Activated T-helper 17 cell treated with anti-CD3 and anti-CD28 coated beads, Interleukin-2, amount 50 U/mL, for 72 hours (primary cell): ENCODE results near the gene PLA2G7. TPM values are rescaled to one million over a fixed set of nuclear protein-coding genes. Genes with fewer than 3 reads are reported as not detected.
"Not testable (repeated sequence)": the region's sequence is repeated elsewhere in the genome, so short reads cannot be mapped to it uniquely, and the experiment has no call there.

ENCODE experiments used
- ATAC-seq: fragments of 150-1000 bp; cut with Tn5 transposase; replicated peaks from 2 replicates; pipeline ENCODE4 v1.10.0; 2021; ENCODE audit warnings: mild to moderate bottlenecking, moderate library complexity
- H3K27ac Mint-ChIP-seq: one replicate; pipeline ENCODE4 v1.8.0; 2022; ENCODE audit warnings: mixed read lengths
- H3K27me3 Mint-ChIP-seq: one replicate; pipeline ENCODE4 v1.8.0; 2022; ENCODE audit warnings: mixed read lengths
- H3K36me3 Mint-ChIP-seq: one replicate; pipeline ENCODE4 v1.8.0; 2022; ENCODE audit warnings: low read depth, mild to moderate bottlenecking, mixed read lengths
- H3K4me1 Mint-ChIP-seq: one replicate; pipeline ENCODE4 v1.8.0; 2022; ENCODE audit warnings: mixed read lengths
- H3K4me3 Mint-ChIP-seq: one replicate; pipeline ENCODE4 v1.8.0; 2022; ENCODE audit warnings: mild to moderate bottlenecking, mixed read lengths
- H3K9me3 Mint-ChIP-seq: one replicate; pipeline ENCODE4 v1.8.0; 2022; ENCODE audit warnings: mixed read lengths
- total RNA-seq, 2 donors: library from RNA; stranded (reverse); gene quantifications; one replicate each; pipeline ENCODE4 v1.2.3, GENCODE V29; 2022

Gene PLA2G7
- total RNA-seq, 2 donors from 2014 or later, result not detected

GRCh38 chr6:46758960-46759753 is 24.0 kb upstream of the PLA2G7 start:
- H3K27ac Mint-ChIP-seq, result no peak overlapping the region
- H3K9me3 Mint-ChIP-seq, result no peaks in the 10 kb centered on the region
- H3K27me3 Mint-ChIP-seq, result peaks cover 4% of the 10 kb centered on the region
- H3K4me1 Mint-ChIP-seq, result no peaks in the 10 kb centered on the region
- ATAC-seq, result no peak
- H3K4me3 Mint-ChIP-seq, result no peak overlapping the region
- H3K36me3 Mint-ChIP-seq, result no peaks in the 10 kb centered on the region

- Mint-ChIP-seq H3K9me3 (no peaks in the 10 kb centered on the region), H3K4me1 (no peaks in the 10 kb centered on the region), H3K36me3 (no peaks in the 10 kb centered on the region), H3K4me3 (no peak overlapping the region), H3K27me3 (peaks cover 4% of the 10 kb centered on the region), H3K27ac (no peak overlapping the region)
- ATAC-seq, result no peak
These were observed 22.0 kb upstream of the PLA2G7 start for GRCh38 chr6:46757214-46757596.

GRCh38 chr6:46756469-46757213 is 21.5 kb upstream of the PLA2G7 start:
- Mint-ChIP-seq H3K27ac (no peak overlapping the region), H3K4me1 (no peaks in the 10 kb centered on the region), H3K27me3 (peaks cover 5% of the 10 kb centered on the region), H3K4me3 (no peak overlapping the region), H3K9me3 (no peaks in the 10 kb centered on the region), H3K36me3 (no peaks in the 10 kb centered on the region)
- ATAC-seq, result no peak

GRCh38 chr6:46755865-46756264 is 20.7 kb upstream of the PLA2G7 start:
- Mint-ChIP-seq H3K9me3 (no peaks in the 10 kb centered on the region), H3K36me3 (no peaks in the 10 kb centered on the region), H3K27me3 (peaks cover 8% of the 10 kb centered on the region), H3K4me3 (no peak overlapping the region), H3K27ac (no peak overlapping the region), H3K4me1 (no peaks in the 10 kb centered on the region)
- no peak for ATAC-seq

GRCh38 chr6:46751658-46752057 is 16.5 kb upstream of the PLA2G7 start:
- no peak overlapping the region for H3K27ac Mint-ChIP-seq
- no peaks in the 10 kb centered on the region for H3K4me1 Mint-ChIP-seq
- H3K4me3 Mint-ChIP-seq, result no peak overlapping the region
- ATAC-seq, result no peak
- no peaks in the 10 kb centered on the region for H3K9me3 Mint-ChIP-seq
- no peaks in the 10 kb centered on the region for H3K36me3 Mint-ChIP-seq
- H3K27me3 Mint-ChIP-seq, result peaks cover 4% of the 10 kb centered on the region

- no peaks in the 10 kb centered on the region for H3K9me3 Mint-ChIP-seq
- no peaks in the 10 kb centered on the region for H3K4me1 Mint-ChIP-seq
- no peak for ATAC-seq
- no peaks in the 10 kb centered on the region for H3K36me3 Mint-ChIP-seq
- H3K4me3 Mint-ChIP-seq, result no peak overlapping the region
- H3K27ac Mint-ChIP-seq, result no peak overlapping the region
- H3K27me3 Mint-ChIP-seq, result peaks cover 14% of the 10 kb centered on the region
These were observed 14.6 kb upstream of the PLA2G7 start for GRCh38 chr6:46749731-46750130.

- no peaks in the 10 kb centered on the region for H3K9me3 Mint-ChIP-seq
These were observed 13.8 kb upstream of the PLA2G7 start for GRCh38 chr6:46748940-46749503.

GRCh38 chr6:46746696-46747095 is 11.5 kb upstream of the PLA2G7 start, which contains the start of gene ANKRD66:
Gene ANKRD66 (plus strand): TSS chr6:46746933. CDS start chr6:46751949, 5,016 bp downstream.
- Mint-ChIP-seq H3K9me3 (no peaks in the 10 kb centered on the region), H3K27ac (no peak within 1 kb of the TSS), H3K4me3 (no peak within 1 kb of the TSS), H3K36me3 (no peaks in the 10 kb centered on the region), H3K27me3 (peaks cover 17% of the 10 kb centered on the region), H3K4me1 (no peaks in the 10 kb centered on the region)
- ATAC-seq, result no peak

More at GRCh38 chr6:46748940-46749503, 13.8 kb upstream of the PLA2G7 start:
- no peaks in the 10 kb centered on the region for H3K36me3 Mint-ChIP-seq
- H3K27ac Mint-ChIP-seq, result no peak overlapping the region
- H3K27me3 Mint-ChIP-seq, result peaks cover 17% of the 10 kb centered on the region
- H3K4me3 Mint-ChIP-seq, result no peak overlapping the region
- no peak for ATAC-seq
- no peaks in the 10 kb centered on the region for H3K4me1 Mint-ChIP-seq

GRCh38 chr6:46745973-46746372 is 10.8 kb upstream of the PLA2G7 start:
- H3K27me3 Mint-ChIP-seq, result peaks cover 13% of the 10 kb centered on the region
- no peak for ATAC-seq
- no peak overlapping the region for H3K4me3 Mint-ChIP-seq
- no peak overlapping the region for H3K27ac Mint-ChIP-seq
- H3K9me3 Mint-ChIP-seq, result no peaks in the 10 kb centered on the region
- no peaks in the 10 kb centered on the region for H3K4me1 Mint-ChIP-seq
- no peaks in the 10 kb centered on the region for H3K36me3 Mint-ChIP-seq

GRCh38 chr6:46744159-46744725 is 9.1 kb upstream of the PLA2G7 start:
- not testable (repeated sequence) for H3K36me3 Mint-ChIP-seq, ATAC-seq, H3K4me1 Mint-ChIP-seq, H3K9me3 Mint-ChIP-seq, H3K4me3 Mint-ChIP-seq, H3K27ac Mint-ChIP-seq
- H3K27me3 Mint-ChIP-seq, result peaks cover 17% of the 10 kb centered on the region

GRCh38 chr6:46743425-46744158 is 8.4 kb upstream of the PLA2G7 start:
- H3K9me3 Mint-ChIP-seq, result no peaks in the 10 kb centered on the region
- no peak overlapping the region for H3K4me3 Mint-ChIP-seq
- H3K27me3 Mint-ChIP-seq, result peaks cover 17% of the 10 kb centered on the region
- ATAC-seq, result no peak
- H3K36me3 Mint-ChIP-seq, result no peaks in the 10 kb centered on the region
- H3K27ac Mint-ChIP-seq, result no peak overlapping the region
- H3K4me1 Mint-ChIP-seq, result no peaks in the 10 kb centered on the region

- no peak for ATAC-seq
- Mint-ChIP-seq H3K27me3 (peaks cover 33% of the 10 kb centered on the region), H3K9me3 (no peaks in the 10 kb centered on the region)
These were observed 6.7 kb upstream of the PLA2G7 start for GRCh38 chr6:46741910-46742309.

GRCh38 chr6:46741482-46741881 is 6.3 kb upstream of the PLA2G7 start:
- H3K27ac Mint-ChIP-seq, result no peak overlapping the region
- no peak overlapping the region for H3K4me3 Mint-ChIP-seq
- H3K27me3 Mint-ChIP-seq, result peaks cover 35% of the 10 kb centered on the region
- no peaks in the 10 kb centered on the region for H3K36me3 Mint-ChIP-seq
- no peaks in the 10 kb centered on the region for H3K9me3 Mint-ChIP-seq
- no peak for ATAC-seq
- H3K4me1 Mint-ChIP-seq, result no peaks in the 10 kb centered on the region

More at GRCh38 chr6:46741910-46742309, 6.7 kb upstream of the PLA2G7 start:
- H3K4me1 Mint-ChIP-seq, result no peaks in the 10 kb centered on the region
- no peaks in the 10 kb centered on the region for H3K36me3 Mint-ChIP-seq
- no peak overlapping the region for H3K27ac Mint-ChIP-seq
- no peak overlapping the region for H3K4me3 Mint-ChIP-seq

GRCh38 chr6:46736906-46737305 is 1.7 kb upstream of the PLA2G7 start:
- Mint-ChIP-seq H3K4me3 (no peak overlapping the region), H3K36me3 (no peaks in the 10 kb centered on the region), H3K27me3 (peaks cover 58% of the 10 kb centered on the region), H3K9me3 (no peaks in the 10 kb centered on the region), H3K27ac (no peak overlapping the region), H3K4me1 (no peaks in the 10 kb centered on the region)
- ATAC-seq, result no peak
